Activated CD4-positive, alpha-beta T cell treated with anti-CD3 and anti-CD28 coated beads, Interleukin-2, amount 50 U/mL, for 24 hours (primary cell): ENCODE measurements around the gene DCXR.

ENCODE experiments used
- DNase-seq, 2 donors: peaks; one replicate each; pipeline ENCODE4 v3.0.0-alpha.2; 2020; ENCODE audit warnings: low read depth in 1 of 2, low spot score in 1 of 2

Gene DCXR

GRCh38 chr17:81999587-81999975 is 37.9 kb downstream of the DCXR start:
- DNase-seq: no peak

GRCh38 chr17:81998691-81999438 is 38.6 kb downstream of the DCXR start:
- DNase-seq: no peak

- DNase-seq: no peak
Observed at GRCh38 chr17:81998212-81998611, 39.3 kb downstream of the DCXR start.

- DNase-seq: no peak
Observed at GRCh38 chr17:81996757-81997441, 40.6 kb downstream of the DCXR start.

- DNase-seq: no peak
Observed at GRCh38 chr17:81996232-81996756, 41.2 kb downstream of the DCXR start.

- no peak for DNase-seq
Observed at GRCh38 chr17:81995463-81996231, 41.9 kb downstream of the DCXR start.

- DNase-seq: no peak
Observed at GRCh38 chr17:81994593-81995462, 42.7 kb downstream of the DCXR start.

GRCh38 chr17:81993729-81994592 is 43.5 kb downstream of the DCXR start:
- no peak for DNase-seq

- DNase-seq: no peak
Observed at GRCh38 chr17:81992306-81993102, 45.0 kb downstream of the DCXR start.

- DNase-seq: no peak
Observed at GRCh38 chr17:81991684-81992305, 45.7 kb downstream of the DCXR start.

GRCh38 chr17:81990836-81991683 is 46.4 kb downstream of the DCXR start:
- DNase-seq: no peak

- no peak for DNase-seq
Observed at GRCh38 chr17:81987161-81987770, 50.2 kb downstream of the DCXR start.

GRCh38 chr17:81986606-81987005 is 50.9 kb downstream of the DCXR start:
- DNase-seq: no peak
